Spleen (tissue), 11 donors: ENCODE measurements around the gene FAM193A. TPM values are rescaled to one million over a fixed set of nuclear protein-coding genes. Genes with fewer than 3 reads are reported as not detected.

Experiments
- DNase-seq: peaks from one replicate; pipeline ENCODE4 v3.0.0-alpha.2; 2020
- H3K27ac ChIP-seq, 8 donors: fragments of 200-600 bp; sonication (generic) in 7 of 8; 1 replicate in 4 of 8; 2 replicates in 4 of 8; pipeline versions ENCODE4 v1.5.0 to v1.8.0; 2016 to 2021; ENCODE audit warnings: inconsistent platforms in 4 of 8, mild to moderate bottlenecking in 4 of 8, moderate library complexity in 1 of 8
- H3K27me3 ChIP-seq, 7 donors: fragments of 200-600 bp; sonication (generic) in 6 of 7; replicated peaks in 1 of 7; 1 replicate in 4 of 7; 2 replicates in 3 of 7; pipeline versions ENCODE4 v1.5.0 to v1.8.0; 2016 to 2021; ENCODE audit warnings: inconsistent platforms in 3 of 7, mild to moderate bottlenecking in 1 of 7
- H3K36me3 ChIP-seq, 6 donors: fragments of 200-600 bp; sonication (generic) in 5 of 6; 1 replicate in 4 of 6; 2 replicates in 2 of 6; pipeline versions ENCODE4 v1.5.0 to v1.8.0; 2016 to 2021; ENCODE audit warnings: inconsistent platforms in 2 of 6
- H3K4me1 ChIP-seq, 6 donors: fragments of 200-600 bp; sonication (generic) in 5 of 6; 1 replicate in 3 of 6; 2 replicates in 3 of 6; pipeline versions ENCODE4 v1.5.0 to v1.8.0; 2016 to 2021; ENCODE audit warnings: inconsistent platforms in 3 of 6
- H3K4me3 ChIP-seq, 8 donors: fragments of 200-600 bp; sonication (generic) in 7 of 8; 1 replicate in 4 of 8; 2 replicates in 4 of 8; pipeline versions ENCODE4 v1.5.0 to v1.8.0; 2016 to 2021; ENCODE audit warnings: inconsistent platforms in 4 of 8, mild to moderate bottlenecking in 4 of 8, moderate library complexity in 2 of 8
- H3K9me3 ChIP-seq, 8 donors: fragments of 200-600 bp; sonication (generic) in 7 of 8; 1 replicate in 4 of 8; 2 replicates in 4 of 8; pipeline versions ENCODE4 v1.5.0 to v1.8.0; 2016 to 2021; ENCODE audit warnings: inconsistent platforms in 4 of 8
- POLR2A ChIP-seq, 3 donors: fragments of 450-650 bp; IDR thresholded peaks; one replicate each; pipeline ENCODE4 v1.5.1; 2017; ENCODE audit warnings: antibody characterized with exemption in 3 of 3, mild to moderate bottlenecking in 1 of 3
- POLR2AphosphoS5 ChIP-seq, 3 donors: sonication (generic); formaldehyde crosslinking; IDR thresholded peaks; one replicate each; pipeline ENCODE4 v1.5.1; 2017; ENCODE audit warnings: antibody characterized with exemption in 3 of 3
- WGBS, 5 donors: extraction: QIAGEN DNeasy Blood & Tissue Kit in 3 of 5; methylation state at CpG; one replicate each; pipeline versions ENCODE4 v1.1.5 to v1.1.7; 2013 to 2018; 5-methylcytosine and 5-hydroxymethylcytosine counted together
- intact Hi-C: fragments of 100-400 bp; cut with DNase I; formaldehyde crosslinking; loops from one replicate; pipeline ENCODE4 v1.15.0; 2023; ENCODE audit warnings: low total_unique reads
- polyA plus RNA-seq, 3 donors: library from polyadenylated mRNA; stranded (reverse); fragments of 200-250 nt; gene quantifications; one replicate each; pipeline ENCODE4 v1.2.1, GENCODE V29; 2013
- total RNA-seq, 7 donors: library from RNA; depleted of rRNA in 3 of 7; stranded (reverse); fragments of >200 nt in 3 of 7; fragmentation: NEBNext Ultra II Directional in 4 of 7; extraction: Animal tissue kit (Norgen Biotek cat#: 25700) in 4 of 7; gene quantifications; one replicate each; pipeline versions ENCODE4 v1.1.0 to v1.2.1, GENCODE V29; 2016 to 2021
- TF ChIP-seq, protein P1 (sequence below), 11 experiments: fragments of 200-600 bp in 7 of 11; fragments of 450-650 bp in 4 of 11; sonication (generic) in 4 of 11; IDR thresholded peaks in 8 of 11; conservative IDR thresholded peaks in 3 of 11; 1 replicate in 7 of 11; 2 replicates in 4 of 11; pipeline versions ENCODE4 v1.4.0 to v1.8.0; 2016 to 2021; ENCODE audit warnings: antibody characterized with exemption in 11 of 11, inconsistent platforms in 4 of 11, mild to moderate bottlenecking in 1 of 11
- donor health status: healthy with polysubstance abuse.
- donor health status: DM: no; HTN: no; CAD: no; lungs with moderate emphysema.
- donor health status: DM: no; HTN: no; CAD: no.
- donor health status: Bipolar disorder and iron deficiency.
- donor health status: healthy.
- donor health status: DM: no; HTN: no; CAD: no.
- donor health status: DM: yes; HTN: yes; CAD: no.

The FAM193A gene
- total and polyA plus RNA-seq, 10 donors = 6.2 to 37.7 (median 31.6) TPM

DNA sequence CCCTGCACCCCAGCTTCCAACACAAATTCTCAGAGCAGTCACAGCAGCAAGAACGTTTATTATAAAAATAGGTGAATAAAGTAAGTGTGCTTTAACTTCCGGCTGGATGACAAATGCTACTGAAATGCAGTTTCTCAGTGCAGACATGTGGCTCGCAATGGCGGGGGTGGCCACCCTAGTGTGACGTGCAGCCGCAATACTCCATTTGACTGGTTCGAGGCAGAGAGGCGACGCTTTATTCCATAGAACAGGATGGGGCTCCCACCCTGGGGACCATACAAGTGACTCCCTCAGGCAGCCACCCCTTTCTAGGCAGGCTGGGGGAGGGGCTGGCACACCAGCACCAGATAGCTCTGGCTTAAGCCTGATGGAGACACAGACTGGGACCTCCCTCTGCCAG, 205.2 kb downstream of the FAM193A start:
- TF ChIP-seq POLR2AphosphoS5 (IDR thresholded peaks at IDR 0.05) (no peak), POLR2A (IDR thresholded peaks at IDR 0.05) (no peak)
- TF ChIP-seq, protein P1, sequence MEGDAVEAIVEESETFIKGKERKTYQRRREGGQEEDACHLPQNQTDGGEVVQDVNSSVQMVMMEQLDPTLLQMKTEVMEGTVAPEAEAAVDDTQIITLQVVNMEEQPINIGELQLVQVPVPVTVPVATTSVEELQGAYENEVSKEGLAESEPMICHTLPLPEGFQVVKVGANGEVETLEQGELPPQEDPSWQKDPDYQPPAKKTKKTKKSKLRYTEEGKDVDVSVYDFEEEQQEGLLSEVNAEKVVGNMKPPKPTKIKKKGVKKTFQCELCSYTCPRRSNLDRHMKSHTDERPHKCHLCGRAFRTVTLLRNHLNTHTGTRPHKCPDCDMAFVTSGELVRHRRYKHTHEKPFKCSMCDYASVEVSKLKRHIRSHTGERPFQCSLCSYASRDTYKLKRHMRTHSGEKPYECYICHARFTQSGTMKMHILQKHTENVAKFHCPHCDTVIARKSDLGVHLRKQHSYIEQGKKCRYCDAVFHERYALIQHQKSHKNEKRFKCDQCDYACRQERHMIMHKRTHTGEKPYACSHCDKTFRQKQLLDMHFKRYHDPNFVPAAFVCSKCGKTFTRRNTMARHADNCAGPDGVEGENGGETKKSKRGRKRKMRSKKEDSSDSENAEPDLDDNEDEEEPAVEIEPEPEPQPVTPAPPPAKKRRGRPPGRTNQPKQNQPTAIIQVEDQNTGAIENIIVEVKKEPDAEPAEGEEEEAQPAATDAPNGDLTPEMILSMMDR (IDR thresholded peaks at IDR 0.05 in 8 of 11, conservative IDR thresholded peaks at IDR 0.05 in 3 of 11) = no peak
- Histone ChIP-seq H3K4me1 (peaks cover 11 to 36% (median 13%) of the 10 kb centered on the region in 6 donors), H3K4me3 (no peak overlapping the region), H3K27ac (no peak overlapping the region), H3K9me3 (peaks cover 0 to 4% (median 2%) of the 10 kb centered on the region in 8 donors), H3K27me3 (no peaks in the 10 kb centered on the region), H3K36me3 (peaks cover 0 to 65% (median 44%) of the 10 kb centered on the region in 6 donors)
- peak; percentile 49 for DNase-seq
- WGBS, 5 donors = 86 to 96% (median 90%) methylated on average over 9 of the region's 9 CpGs
- intact Hi-C loops = no loop called here

DNA sequence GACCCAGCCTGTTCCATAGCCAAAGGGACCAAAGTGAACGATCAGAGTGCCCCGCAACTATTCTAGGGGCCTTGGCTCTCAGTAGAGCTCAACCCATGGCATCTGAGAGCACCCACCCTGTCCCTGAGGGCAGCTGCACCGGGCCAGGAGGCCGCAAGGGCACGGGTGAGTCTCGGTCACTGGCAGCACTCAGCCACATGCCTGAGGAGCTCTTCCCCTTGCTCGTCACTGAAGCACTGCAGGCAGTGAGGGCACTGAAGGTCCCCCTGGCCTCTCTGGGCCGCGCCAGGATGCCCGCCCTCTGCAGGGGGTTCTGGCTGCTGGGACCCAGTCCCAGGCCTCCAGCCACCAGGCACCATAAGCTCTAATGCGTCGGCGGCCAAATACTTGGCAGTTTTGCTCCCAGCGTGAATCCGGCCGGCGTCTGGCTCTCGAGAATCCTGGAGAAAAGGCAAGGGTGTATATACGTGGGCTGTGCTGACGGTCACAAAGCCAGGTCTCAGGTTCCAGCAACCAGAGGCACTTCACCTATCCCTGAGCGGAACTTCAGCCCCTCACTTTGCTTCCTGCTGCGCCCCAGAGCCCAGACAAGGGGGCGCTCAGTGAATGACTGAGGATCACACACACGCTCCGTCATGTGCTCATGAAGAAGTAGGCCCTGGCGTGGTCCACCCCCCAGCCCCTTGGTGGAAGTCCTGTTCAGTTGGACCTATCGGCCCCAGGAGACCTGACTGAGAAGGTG, 205.8 kb downstream of the FAM193A start:
- H3K9me3 ChIP-seq = no peaks in the 10 kb centered on the region
- H3K27me3 ChIP-seq = no peaks in the 10 kb centered on the region
- WGBS, 5 donors = 92 to 95% (median 93%) methylated on average over 15 to 27 of the region's 27 CpGs
- DNase-seq = no peak
- peak overlapping the region in 2 of 8 donors; percentile 30 to 60 for H3K27ac ChIP-seq
- peaks cover 0 to 72% (median 49%) of the 10 kb centered on the region in 6 donors for H3K36me3 ChIP-seq
- intact Hi-C loops = no loop called here
- H3K4me3 ChIP-seq = no peak overlapping the region
- peaks cover 18 to 42% (median 19%) of the 10 kb centered on the region in 6 donors for H3K4me1 ChIP-seq
- TF ChIP-seq, protein P1 (IDR thresholded peaks at IDR 0.05 in 8 of 11, conservative IDR thresholded peaks at IDR 0.05 in 3 of 11) = no peak
- TF ChIP-seq POLR2AphosphoS5 (IDR thresholded peaks at IDR 0.05) = no peak
- TF ChIP-seq POLR2A (IDR thresholded peaks at IDR 0.05) = no peak

DNA sequence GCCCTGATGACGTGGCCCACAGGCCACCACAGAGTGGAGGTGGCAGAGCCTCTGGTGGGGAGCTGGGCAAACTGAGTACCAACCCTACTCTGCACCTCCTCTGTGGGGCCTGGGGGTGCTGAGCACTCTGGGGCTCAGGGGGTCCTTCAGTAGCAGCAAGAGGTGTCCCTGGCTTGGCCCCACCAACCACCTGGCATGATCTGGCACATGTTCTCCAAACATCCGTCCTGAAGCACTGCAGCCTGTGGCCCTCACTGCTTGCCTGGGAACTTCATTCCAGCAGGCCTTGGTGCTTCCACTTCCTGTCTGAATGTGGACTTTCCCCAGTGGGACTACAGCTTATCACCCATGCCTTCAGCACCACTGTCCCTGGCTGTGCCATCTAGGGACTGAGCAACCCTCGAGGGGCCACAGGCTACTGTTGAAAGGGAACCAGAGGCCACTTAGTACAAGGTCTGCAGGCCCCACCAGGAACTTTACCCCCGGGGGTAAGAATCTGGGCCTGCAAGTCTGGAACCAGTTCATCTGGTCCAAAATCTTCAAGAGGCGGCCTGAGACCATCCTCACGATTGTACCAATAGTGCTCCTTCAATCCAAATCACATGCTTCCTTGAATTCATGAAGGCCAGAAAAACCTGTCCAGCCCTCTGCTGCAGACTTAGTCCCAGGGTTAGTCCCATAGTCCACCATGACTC, 206.5 kb downstream of the FAM193A start:
- Histone ChIP-seq H3K27me3 (no peaks in the 10 kb centered on the region), H3K9me3 (no peaks in the 10 kb centered on the region), H3K36me3 (peaks cover 0 to 79% (median 54%) of the 10 kb centered on the region in 6 donors), H3K27ac (peak overlapping the region in 2 of 8 donors; percentile 30 to 60), H3K4me1 (peaks cover 21 to 49% (median 26%) of the 10 kb centered on the region in 6 donors), H3K4me3 (no peak overlapping the region)
- 80 to 89% (median 84%) methylated on average over 5 to 6 of the region's 6 CpGs for WGBS, 5 donors
- intact Hi-C loops = no loop called here
- TF ChIP-seq POLR2AphosphoS5 (IDR thresholded peaks at IDR 0.05) = no peak
- no peak for TF ChIP-seq POLR2A (IDR thresholded peaks at IDR 0.05)
- DNase-seq = no peak

DNA sequence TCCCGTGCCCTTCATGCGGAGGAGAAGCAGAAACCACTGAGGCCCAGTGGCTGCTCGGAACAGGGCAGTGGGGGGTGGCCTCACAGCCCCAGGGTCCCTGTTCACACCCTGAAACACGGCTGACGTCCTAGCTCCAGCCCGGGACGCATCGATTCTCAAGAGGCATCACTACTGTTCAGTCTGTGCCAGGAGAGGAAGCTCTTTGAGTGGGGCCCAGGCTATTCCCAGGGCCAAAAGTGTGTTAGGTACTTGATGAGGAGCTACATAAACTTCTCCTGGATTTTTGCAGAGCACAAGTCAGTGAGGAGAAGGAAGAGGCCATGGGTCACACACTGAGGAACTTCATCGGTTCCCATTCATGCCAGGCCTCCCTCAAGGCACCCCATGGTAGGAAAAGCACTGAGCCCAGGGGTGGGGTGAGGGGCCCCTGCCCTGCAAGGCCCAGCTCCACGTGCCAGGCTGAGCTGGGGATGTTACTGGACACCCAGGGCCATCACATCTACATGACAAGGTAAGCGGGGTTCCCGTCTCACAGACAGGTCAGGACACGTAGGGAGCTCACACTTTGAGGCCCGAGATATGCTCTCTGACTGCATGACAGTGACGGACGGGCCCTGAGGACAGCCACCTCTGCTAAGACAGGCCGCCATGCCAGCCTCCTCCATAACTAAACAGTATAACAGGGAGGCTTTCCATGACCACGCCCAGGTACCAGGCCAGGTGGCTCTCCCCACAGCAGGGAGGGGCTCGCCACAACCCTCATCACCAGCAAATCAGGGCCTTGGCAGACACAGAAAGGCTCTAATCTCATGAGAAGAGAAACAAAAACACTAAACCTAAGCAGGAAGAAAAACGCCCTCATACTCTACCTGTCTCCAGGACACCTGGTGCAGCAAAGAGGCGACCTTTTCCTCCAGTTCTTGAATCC, 207.3 kb downstream of the FAM193A start:
- DNase-seq = peak; percentile 59
- Histone ChIP-seq H3K36me3 (peaks cover 0 to 80% (median 54%) of the 10 kb centered on the region in 6 donors), H3K4me3 (no peak overlapping the region), H3K27me3 (no peaks in the 10 kb centered on the region), H3K27ac (peak overlapping the region in 2 of 8 donors; percentile 30 to 60), H3K9me3 (no peaks in the 10 kb centered on the region), H3K4me1 (peaks cover 21 to 57% (median 30%) of the 10 kb centered on the region in 6 donors)
- TF ChIP-seq POLR2AphosphoS5 (IDR thresholded peaks at IDR 0.05) = peak in 1 of 3 donors; percentile 15
- TF ChIP-seq, protein P1 (IDR thresholded peaks at IDR 0.05 in 8 of 11, conservative IDR thresholded peaks at IDR 0.05 in 3 of 11) = no peak
- no peak for TF ChIP-seq POLR2A (IDR thresholded peaks at IDR 0.05)
- WGBS, 5 donors = 77 to 94% (median 92%) methylated on average over 14 to 21 of the region's 21 CpGs
- intact Hi-C loops = no loop called here
